Small intestine (tissue), 7 donors: ENCODE data around the gene IL17RD. TPM values are rescaled to one million over a fixed set of nuclear protein-coding genes. Genes with fewer than 3 reads are reported as not detected.

Experiments used
- DNase-seq, 2 donors: peaks; one replicate each; pipeline versions ENCODE4 v3.0.0 to v3.0.0-alpha.2; 2013
- FAIRE-seq: peaks from 2 replicates; lab custom pipeline; 2012; peaks lifted over from hg19 to GRCh38; lab: Jason Lieb, UNC
- H3K27ac ChIP-seq, 3 donors: one replicate each; pipeline ENCODE4 v1.5.1; 2013; ENCODE audit warnings: low read length in 2 of 3, mild to moderate bottlenecking in 2 of 3, control low read depth in 1 of 3, inconsistent platforms in 1 of 3, low read depth in 1 of 3, moderate library complexity in 1 of 3
- H3K27me3 ChIP-seq, 3 donors: one replicate each; pipeline ENCODE4 v1.6.1; 2013; ENCODE audit warnings: low read length in 3 of 3, inconsistent platforms in 1 of 3; ENCODE audit not compliant: control insufficient read depth in 3 of 3, insufficient read depth in 3 of 3
- H3K36me3 ChIP-seq, 3 donors: one replicate each; pipeline ENCODE4 v1.6.1; 2013; ENCODE audit warnings: low read length in 3 of 3, inconsistent platforms in 1 of 3, low read depth in 1 of 3, mild to moderate bottlenecking in 1 of 3, moderate library complexity in 1 of 3; ENCODE audit not compliant: control insufficient read depth in 3 of 3, insufficient read depth in 2 of 3
- H3K4me1 ChIP-seq, 3 donors: one replicate each; pipeline ENCODE4 v1.6.1; 2013; ENCODE audit warnings: low read length in 2 of 3, inconsistent platforms in 1 of 3, low read depth in 1 of 3, mild to moderate bottlenecking in 1 of 3, moderate library complexity in 1 of 3; ENCODE audit not compliant: control insufficient read depth in 3 of 3, insufficient read depth in 2 of 3
- H3K4me3 ChIP-seq, 3 donors: one replicate each; pipeline ENCODE4 v1.5.1; 2013; ENCODE audit warnings: low read length in 3 of 3, control low read depth in 1 of 3, inconsistent platforms in 1 of 3, low read depth in 1 of 3, mild to moderate bottlenecking in 1 of 3, moderate library complexity in 1 of 3
- H3K9me3 ChIP-seq, 2 donors: one replicate each; pipeline ENCODE4 v1.6.1; 2013; ENCODE audit warnings: low read depth in 1 of 2, low read length in 1 of 2; ENCODE audit not compliant: control insufficient read depth in 2 of 2, insufficient read depth in 1 of 2
- WGBS, 3 donors: extraction: QIAGEN DNeasy Blood & Tissue Kit; methylation state at CpG; one replicate each; pipeline ENCODE4 v1.1.7; 2013; 5-methylcytosine and 5-hydroxymethylcytosine counted together
- polyA plus RNA-seq, 4 donors: library from polyadenylated mRNA; stranded (reverse) in 3 of 4; unstranded in 1 of 4; fragments of 200-250 nt in 3 of 4; fragments of 120-200 nt in 1 of 4; gene quantifications; one replicate each; pipeline versions ENCODE4 v1.2.1 to v1.2.3, GENCODE V29; 2013
- donor health status: healthy with polysubstance abuse.
- donor health status: control.
- donor health status: control.
- donor health status: Bipolar disorder and iron deficiency.
- donor health status: healthy.

The IL17RD gene
- polyA plus RNA-seq, 4 donors = 0.87 to 1.5 TPM; not detected in 2

DNA sequence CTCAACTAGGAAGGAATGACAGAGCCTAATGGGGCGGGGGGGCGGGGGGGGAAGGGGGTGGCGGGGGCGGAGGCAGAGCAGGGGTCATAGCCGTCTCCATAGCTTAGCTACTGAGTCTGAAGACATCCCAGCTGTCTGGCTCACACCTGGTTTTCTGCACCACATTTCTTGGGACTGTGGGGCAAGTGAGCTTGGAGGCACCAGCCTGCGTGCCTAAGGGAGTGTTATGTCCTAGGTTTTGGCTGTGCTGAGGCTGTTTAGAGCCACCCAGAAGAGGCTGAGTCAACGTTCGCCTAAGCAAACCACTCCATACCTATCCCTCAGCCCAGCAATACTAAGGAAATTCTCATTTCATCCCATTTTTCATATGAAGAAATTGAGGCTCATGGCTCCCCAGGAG is 1.4 kb downstream of the IL17RD start:
- 35 to 40% (median 38%) methylated on average over 6 to 8 of the region's 8 CpGs for WGBS, 3 donors
- Histone ChIP-seq H3K27me3 (peaks cover 5 to 26% (median 9%) of the 10 kb centered on the region in 3 donors), H3K4me3 (peak overlapping the region in 1 of 3 donors; percentile 52), H3K4me1 (peaks cover 0 to 13% (median 0%) of the 10 kb centered on the region in 3 donors), H3K36me3 (no peaks in the 10 kb centered on the region), H3K27ac (no peak overlapping the region), H3K9me3 (no peaks in the 10 kb centered on the region)
- FAIRE-seq = no peak
- DNase-seq = no peak

DNA sequence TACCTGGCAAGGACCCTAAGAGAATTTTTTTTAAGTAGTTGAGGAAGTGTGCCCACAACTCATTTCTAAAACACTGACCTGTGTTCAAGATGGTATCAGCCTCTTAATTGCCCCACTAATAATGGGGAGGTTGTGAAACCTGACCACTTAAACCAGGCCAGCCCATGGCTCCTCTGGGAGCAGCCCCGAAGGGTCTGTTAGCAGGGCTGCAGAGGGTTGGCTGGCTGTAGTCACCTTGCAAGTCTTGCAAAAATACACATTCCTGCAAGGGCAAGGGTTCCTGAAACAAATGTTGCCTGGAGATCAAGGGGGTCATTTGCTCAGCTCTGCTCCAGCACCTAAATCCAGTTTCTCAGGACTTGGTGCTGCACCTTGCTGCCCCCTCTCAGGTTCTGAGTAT is 3.2 kb downstream of the IL17RD start:
- FAIRE-seq (no peak), DNase-seq (no peak)
- H3K4me1 ChIP-seq = peaks cover 0 to 20% (median 0%) of the 10 kb centered on the region in 3 donors
- no peak overlapping the region for H3K27ac ChIP-seq
- no peaks in the 10 kb centered on the region for H3K9me3 ChIP-seq
- H3K27me3 ChIP-seq = peaks cover 2 to 21% (median 9%) of the 10 kb centered on the region in 3 donors
- 83 to 89% (median 85%) methylated on average over 1 of the region's 1 CpG for WGBS, 3 donors
- no peaks in the 10 kb centered on the region for H3K36me3 ChIP-seq
- H3K4me3 ChIP-seq = no peak overlapping the region

DNA sequence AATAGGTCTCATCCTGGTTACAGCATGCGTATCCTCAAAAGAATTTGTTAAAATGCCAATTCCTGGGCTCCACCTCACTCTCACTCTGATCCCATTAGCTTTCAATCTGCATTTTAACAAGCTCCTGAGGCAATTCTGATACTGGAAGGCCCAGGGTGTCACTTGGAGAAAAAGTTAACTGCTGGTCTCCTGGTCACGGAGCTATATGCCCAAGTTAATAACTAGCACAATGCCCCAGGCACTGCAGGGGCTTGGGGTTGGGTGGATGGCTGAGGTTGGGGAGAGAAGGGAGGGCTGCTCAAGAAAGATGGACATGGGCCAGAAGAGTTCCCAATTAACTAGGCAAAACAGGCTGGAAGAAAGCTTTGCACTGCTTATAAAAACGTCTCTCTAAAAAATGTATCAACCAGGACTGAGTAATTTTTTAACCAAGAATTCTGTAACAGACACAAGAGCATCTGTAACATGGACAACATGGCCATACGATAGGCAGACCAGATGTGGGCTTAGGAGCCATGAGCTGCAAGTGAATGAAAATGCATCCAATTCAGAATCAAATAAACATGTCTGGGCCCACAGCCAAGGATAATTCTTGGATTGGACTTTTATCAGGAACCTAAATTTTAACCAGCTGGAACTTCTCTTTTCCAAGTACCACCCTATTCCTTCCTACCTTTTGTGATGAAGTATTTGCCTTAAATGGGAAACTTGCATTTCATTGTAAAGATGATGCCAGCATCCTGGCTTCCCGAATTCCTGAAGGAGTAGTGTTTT is 4.2 kb downstream of the IL17RD start:
- 38 to 50% (median 43%) methylated on average over 5 of the region's 5 CpGs for WGBS, 3 donors
- Histone ChIP-seq H3K4me3 (no peak overlapping the region), H3K27ac (peak overlapping the region in 1 of 3 donors; percentile 25), H3K9me3 (no peaks in the 10 kb centered on the region), H3K36me3 (no peaks in the 10 kb centered on the region), H3K27me3 (peaks cover 2 to 21% (median 9%) of the 10 kb centered on the region in 3 donors), H3K4me1 (peaks cover 0 to 20% (median 0%) of the 10 kb centered on the region in 3 donors)
- DNase-seq (no peak), FAIRE-seq (no peak)

DNA sequence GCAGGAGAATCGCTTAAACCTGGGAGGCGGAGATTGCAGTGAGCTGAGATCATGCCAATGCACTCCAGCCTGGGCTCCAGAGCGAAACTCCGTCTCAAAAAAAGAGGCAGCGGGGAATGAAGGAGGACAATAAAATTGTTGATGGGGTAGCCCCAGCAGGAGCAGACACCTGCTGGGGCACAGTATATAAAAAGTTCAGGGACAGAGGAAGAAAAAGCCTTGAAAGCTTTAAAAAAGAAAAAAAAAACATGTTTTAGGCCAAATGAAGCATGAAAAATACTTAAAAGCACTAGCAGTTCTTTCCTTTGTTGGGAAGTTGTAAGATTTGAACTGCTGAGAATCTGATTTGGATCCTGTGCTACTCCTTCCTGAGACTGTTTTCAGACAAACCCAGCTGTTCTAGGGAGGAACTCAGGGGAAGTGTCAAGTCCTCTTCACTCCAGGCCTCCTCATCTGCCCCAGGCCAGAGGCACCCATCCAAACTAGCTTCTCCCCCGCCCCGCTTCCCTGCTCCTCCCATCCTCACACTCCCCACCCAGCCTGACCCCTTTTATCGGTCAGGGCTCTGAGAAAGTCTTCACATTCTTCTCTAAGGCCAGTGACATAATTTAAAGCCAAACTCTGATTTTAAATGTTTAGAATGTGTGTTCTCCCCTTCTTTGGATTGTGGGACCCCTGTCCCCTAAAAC is 4.9 kb downstream of the IL17RD start:
- DNase-seq (no peak), FAIRE-seq (no peak)
- WGBS, 3 donors = 74 to 93% (median 89%) methylated on average over 8 of the region's 8 CpGs
- Histone ChIP-seq H3K36me3 (no peaks in the 10 kb centered on the region), H3K27me3 (peaks cover 2 to 17% (median 9%) of the 10 kb centered on the region in 3 donors), H3K4me1 (peaks cover 0 to 17% (median 0%) of the 10 kb centered on the region in 3 donors), H3K4me3 (no peak overlapping the region), H3K9me3 (no peaks in the 10 kb centered on the region), H3K27ac (peak overlapping the region in 1 of 3 donors; percentile 25)

DNA sequence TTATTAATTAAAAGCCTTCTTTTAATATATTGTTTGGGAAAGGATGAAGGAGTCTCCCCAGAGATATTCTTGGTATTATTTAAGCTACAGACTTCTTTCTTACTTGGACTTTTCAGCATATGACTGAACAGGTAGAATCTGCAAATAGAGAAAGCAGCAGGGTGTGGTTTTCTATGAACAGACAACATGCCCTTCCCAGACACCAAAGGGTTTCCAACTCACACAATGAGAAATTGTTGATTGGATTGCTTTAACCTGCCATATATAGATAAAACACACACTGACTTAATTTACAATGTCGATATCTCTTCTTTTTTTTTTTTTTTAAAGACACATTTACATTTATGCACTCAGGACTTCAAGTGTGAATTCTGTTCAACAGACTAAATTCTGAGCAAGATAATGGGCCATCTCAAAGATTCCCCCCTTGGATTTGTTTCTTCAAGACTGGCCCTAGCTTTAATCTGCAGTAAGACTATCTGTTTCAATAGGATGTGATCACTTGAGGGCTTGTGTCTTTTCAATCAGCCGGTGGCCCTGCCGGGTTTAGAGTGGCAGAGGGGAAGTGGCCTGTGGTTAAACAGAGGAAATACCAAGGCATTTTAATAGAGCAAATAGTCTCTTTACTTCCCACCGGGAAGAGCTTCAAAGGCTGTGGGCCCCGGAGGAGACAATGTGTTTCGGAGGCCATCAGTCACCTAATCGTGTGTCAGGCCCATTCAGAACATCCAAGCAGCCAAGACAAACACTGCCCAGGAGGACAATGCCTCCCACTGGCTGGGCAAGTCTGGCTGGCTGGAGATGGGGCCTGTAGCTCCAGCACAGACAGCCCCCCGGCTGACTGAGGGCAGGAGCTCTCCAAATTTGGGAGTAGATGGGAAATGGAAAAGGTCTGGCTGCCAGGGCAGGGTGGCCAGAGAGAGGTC is 6.1 kb downstream of the IL17RD start:
- Histone ChIP-seq H3K27me3 (peaks cover 0 to 11% (median 9%) of the 10 kb centered on the region in 3 donors), H3K4me3 (no peak overlapping the region), H3K9me3 (no peaks in the 10 kb centered on the region), H3K36me3 (no peaks in the 10 kb centered on the region), H3K27ac (no peak overlapping the region), H3K4me1 (peaks cover 0 to 11% (median 0%) of the 10 kb centered on the region in 3 donors)
- WGBS, 3 donors = 40 to 63% (median 47%) methylated on average over 8 of the region's 8 CpGs
- DNase-seq = peak; percentile 12 to 28
- no peak for FAIRE-seq

DNA sequence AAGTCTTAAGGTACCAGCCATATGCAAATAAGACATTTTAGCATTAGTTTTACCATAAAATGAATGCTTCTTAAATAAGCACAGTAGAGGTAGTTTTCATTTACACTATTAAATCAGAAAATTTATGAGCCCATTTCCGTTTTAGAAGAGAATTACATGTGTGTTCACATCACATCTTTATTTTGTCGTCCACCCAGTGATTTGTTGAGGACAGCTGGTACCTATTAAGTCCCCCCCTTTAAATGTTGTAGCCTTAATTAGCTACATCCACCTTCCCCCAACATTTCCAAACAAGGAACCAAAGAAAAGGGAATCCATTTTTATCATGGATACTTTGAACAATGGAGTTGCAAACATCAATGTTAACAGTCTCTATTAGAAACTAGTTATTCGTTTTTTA is 6.8 kb downstream of the IL17RD start:
- Histone ChIP-seq H3K4me3 (no peak overlapping the region), H3K27me3 (peaks cover 0 to 11% (median 4%) of the 10 kb centered on the region in 3 donors), H3K9me3 (no peaks in the 10 kb centered on the region), H3K4me1 (peaks cover 0 to 10% (median 0%) of the 10 kb centered on the region in 3 donors), H3K27ac (no peak overlapping the region), H3K36me3 (no peaks in the 10 kb centered on the region)
- WGBS, 3 donors = 76 to 86% (median 78%) methylated on average over 3 of the region's 3 CpGs
- no peak for FAIRE-seq
- DNase-seq = no peak

DNA sequence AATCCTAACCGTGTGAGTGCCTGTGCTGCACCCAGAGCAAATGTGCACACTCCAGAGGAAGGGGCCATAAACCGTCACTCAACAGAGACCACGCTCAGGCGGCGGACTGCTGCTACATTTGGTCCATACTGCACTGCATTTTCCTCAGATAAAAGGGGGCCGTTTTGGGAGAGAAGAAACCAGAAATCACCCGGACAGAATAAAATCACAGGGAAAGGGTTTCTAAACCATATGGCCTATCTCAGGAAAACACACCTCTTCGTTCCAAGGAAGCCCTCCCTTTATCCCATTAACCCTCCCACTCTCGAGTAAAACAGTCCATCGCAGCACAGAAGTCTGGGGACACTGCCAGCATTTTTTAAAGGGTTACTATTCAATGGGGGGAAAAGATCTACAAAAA is 7.6 kb downstream of the IL17RD start:
- 53 to 88% (median 78%) methylated on average over 10 of the region's 10 CpGs for WGBS, 3 donors
- Histone ChIP-seq H3K36me3 (no peaks in the 10 kb centered on the region), H3K27ac (no peak overlapping the region), H3K4me1 (peaks cover 0 to 10% (median 0%) of the 10 kb centered on the region in 3 donors), H3K4me3 (no peak overlapping the region), H3K9me3 (no peaks in the 10 kb centered on the region), H3K27me3 (peaks cover 0 to 6% (median 0%) of the 10 kb centered on the region in 3 donors)
- no peak for DNase-seq
- no peak for FAIRE-seq

DNA sequence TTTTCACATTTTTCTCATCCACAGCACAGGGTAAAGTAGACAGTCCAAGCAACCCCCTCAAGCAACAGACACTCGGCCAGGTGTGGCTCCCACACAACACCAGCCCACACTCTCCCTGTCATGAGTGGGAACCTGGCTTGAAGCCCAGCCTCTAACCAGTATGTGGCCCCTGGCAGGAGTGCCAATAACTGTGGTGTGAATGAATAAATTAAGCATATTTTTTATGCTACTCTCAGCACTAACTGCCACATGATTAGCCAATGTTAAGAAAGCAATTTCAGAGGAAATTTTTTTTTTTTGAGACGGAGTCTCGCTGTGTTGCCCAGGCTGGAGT is 9.9 kb downstream of the IL17RD start:
- no peak for FAIRE-seq
- Histone ChIP-seq H3K9me3 (no peaks in the 10 kb centered on the region), H3K4me3 (no peak overlapping the region), H3K36me3 (no peaks in the 10 kb centered on the region), H3K27ac (no peak overlapping the region), H3K4me1 (peaks cover 0 to 10% (median 0%) of the 10 kb centered on the region in 3 donors), H3K27me3 (peaks cover 0 to 2% (median 0%) of the 10 kb centered on the region in 3 donors)
- no peak for DNase-seq
- 87 to 93% (median 89%) methylated on average over 3 of the region's 3 CpGs for WGBS, 3 donors
